NCI-H1092 treated with DMSO at 0.1 percent for 48 hours (cell line): ENCODE measurements around the gene AP3S1.
"Not testable (repeated sequence)": the region's sequence is repeated elsewhere in the genome, so short reads cannot be mapped to it uniquely, and the experiment has no call there.

Source experiments
- DNase-seq: peaks from one replicate; lab custom pipeline; 2025; lab: John Stamatoyannopoulos, UW

AP3S1 gene

GRCh38 chr5:115873392-115873791 is 31.7 kb downstream of the AP3S1 start:
- peak; percentile 1 for DNase-seq

- no peak for DNase-seq
Observed at GRCh38 chr5:115875447-115875846, 33.7 kb downstream of the AP3S1 start.

- not testable (repeated sequence) for DNase-seq
Observed at GRCh38 chr5:115877342-115877741, 35.6 kb downstream of the AP3S1 start.

GRCh38 chr5:115882434-115882833 is 40.7 kb downstream of the AP3S1 start:
- DNase-seq: not testable (repeated sequence)

- DNase-seq: no peak
Observed at GRCh38 chr5:115884704-115885103, 43.0 kb downstream of the AP3S1 start.

GRCh38 chr5:115885208-115885607 is 43.5 kb downstream of the AP3S1 start:
- DNase-seq: not testable (repeated sequence)

- no peak for DNase-seq
Observed at GRCh38 chr5:115888027-115888426, 46.3 kb downstream of the AP3S1 start.

GRCh38 chr5:115892021-115892420 is 50.3 kb downstream of the AP3S1 start:
- DNase-seq: no peak

- DNase-seq: no peak
Observed at GRCh38 chr5:115894342-115894741, 52.6 kb downstream of the AP3S1 start.

- DNase-seq: no peak
Observed at GRCh38 chr5:115895821-115896220, 54.1 kb downstream of the AP3S1 start.

- DNase-seq: no peak
Observed at GRCh38 chr5:115898656-115899055, 56.9 kb downstream of the AP3S1 start.

- DNase-seq: no peak
Observed at GRCh38 chr5:115907177-115907576, 65.4 kb downstream of the AP3S1 start.

GRCh38 chr5:115913623-115914400 is 72.1 kb downstream of the AP3S1 start:
- DNase-seq: not testable (repeated sequence)

GRCh38 chr5:115920171-115920725 is 78.5 kb downstream of the AP3S1 start:
- DNase-seq: no peak

GRCh38 chr5:115928578-115929407 is 87.1 kb downstream of the AP3S1 start:
- not testable (repeated sequence) for DNase-seq

- not testable (repeated sequence) for DNase-seq
Observed at GRCh38 chr5:115930171-115930570, 88.4 kb downstream of the AP3S1 start.

- no peak for DNase-seq
Observed at GRCh38 chr5:115930630-115931337, 89.0 kb downstream of the AP3S1 start.

- DNase-seq: no peak
Observed at GRCh38 chr5:115932991-115933390, 91.3 kb downstream of the AP3S1 start.

- no peak for DNase-seq
Observed at GRCh38 chr5:115934388-115934974, 92.7 kb downstream of the AP3S1 start.

GRCh38 chr5:115936031-115936430 is 94.3 kb downstream of the AP3S1 start:
- no peak for DNase-seq

GRCh38 chr5:115939059-115939458 is 97.3 kb downstream of the AP3S1 start:
- no peak for DNase-seq
